Endothelial cell of umbilical vein (primary cell): Measurements from ENCODE around the gene LORICRIN. TPM values are rescaled to one million over a fixed set of nuclear protein-coding genes. Genes with fewer than 3 reads are reported as not detected.

Experiments used
- BruUV-seq: library from RNA; stranded (reverse); fragments of 400-500 nt; replicated peaks from 2 replicates; lab custom pipeline; 2021; lab: Mats Ljungman, UMichigan
- CTCF ChIA-PET: fragments of 300-600, 350-600 bp; sonication (Branson Sonifier 250); formaldehyde crosslinking; loops from one replicate; lab custom pipeline; 2021; ENCODE audit warnings: antibody characterized with exemption, inconsistent platforms; lab: Charles Lee
- POLR2A ChIA-PET: fragments of 300-600, 350-600 bp; sonication (Branson Sonifier 250); formaldehyde crosslinking; loops from one replicate; lab custom pipeline; 2021; ENCODE audit warnings: antibody characterized with exemption, inconsistent platforms; lab: Charles Lee
- DNase-seq: peaks from one replicate; pipeline ENCODE4 v3.0.0-alpha.2; 2011; ENCODE audit warnings: low read depth, low spot score
- FAIRE-seq: peaks from 2 replicates; lab custom pipeline; 2011; peaks lifted over from hg19 to GRCh38; lab: Jason Lieb, UNC
- H2AFZ ChIP-seq: 2 replicates; pipeline ENCODE4 v1.6.0; 2012; ENCODE audit warnings: low read depth, low read length, control low read depth, inconsistent platforms
- H3K27ac ChIP-seq: 2 replicates; pipeline ENCODE4 v1.5.1; 2011; ENCODE audit warnings: low read depth, mild to moderate bottlenecking, control low read depth, low read length, moderate library complexity; ENCODE audit not compliant: insufficient read depth
- H3K27me3 ChIP-seq, 2 experiments: 2 replicates each; pipeline versions ENCODE4 v1.6.0 to v1.6.1; 2011; ENCODE audit warnings: low read length in 2 of 2, mixed read lengths in 1 of 2; ENCODE audit not compliant: control insufficient read depth in 2 of 2, insufficient read depth in 2 of 2
- H3K36me3 ChIP-seq, 2 experiments: 2 replicates in 1 of 2; 3 replicates in 1 of 2; pipeline ENCODE4 v1.5.1; 2011; ENCODE audit warnings: low read length in 2 of 2, mild to moderate bottlenecking in 1 of 2, moderate library complexity in 1 of 2; ENCODE audit not compliant: control insufficient read depth in 2 of 2, insufficient read depth in 2 of 2; ENCODE audit errors: extremely low read depth in 1 of 2
- H3K4me1 ChIP-seq: 3 replicates; pipeline ENCODE4 v1.5.1; 2011; ENCODE audit warnings: mild to moderate bottlenecking, low read length; ENCODE audit not compliant: control insufficient read depth, insufficient read depth; ENCODE audit errors: extremely low read depth
- H3K4me2 ChIP-seq: 2 replicates; pipeline ENCODE4 v1.6.1; 2011; ENCODE audit warnings: low read length, control low read depth, mixed read lengths; ENCODE audit not compliant: insufficient read depth
- H3K4me3 ChIP-seq, 3 experiments: fragments of 200-600 bp in 1 of 3; sonication (generic), shearing (Covaris generic) in 1 of 3; replicated peaks in 1 of 3; 2 replicates each; pipeline ENCODE4 v1.5.1; 2011 to 2016; ENCODE audit warnings: control low read depth in 3 of 3, low read length in 3 of 3, mild to moderate bottlenecking in 2 of 3, inconsistent platforms in 1 of 3, low read depth in 1 of 3, moderate library complexity in 1 of 3; ENCODE audit not compliant: insufficient read depth in 1 of 3
- H3K79me2 ChIP-seq: 2 replicates; pipeline ENCODE4 v1.6.0; 2012; ENCODE audit warnings: low read length, inconsistent platforms; ENCODE audit not compliant: control insufficient read depth, insufficient read depth
- H3K9ac ChIP-seq: replicated peaks from 2 replicates; pipeline ENCODE3; 2011; ENCODE audit warnings: low read length, control low read depth; ENCODE audit not compliant: insufficient read depth; ENCODE audit errors: extremely low read depth
- H3K9me1 ChIP-seq: replicated peaks from 3 replicates; pipeline ENCODE4 v1.6.0; 2011; ENCODE audit warnings: mild to moderate bottlenecking, low read length; ENCODE audit not compliant: control insufficient read depth, insufficient read depth; ENCODE audit errors: extremely low read depth
- H3K9me3 ChIP-seq: replicated peaks from 2 replicates; pipeline ENCODE4 v1.5.1; 2012; ENCODE audit warnings: low read length, inconsistent platforms; ENCODE audit not compliant: control insufficient read depth, insufficient read depth
- H4K20me1 ChIP-seq: replicated peaks from 2 replicates; pipeline ENCODE3; 2011; ENCODE audit warnings: mild to moderate bottlenecking, low read length; ENCODE audit not compliant: control insufficient read depth, insufficient read depth; ENCODE audit errors: extremely low read depth
- EZH2 ChIP-seq: IDR thresholded peaks from 2 replicates; pipeline ENCODE4 v1.6.1; 2012; ENCODE audit warnings: borderline replicate concordance, low read depth, mild to moderate bottlenecking, moderate library complexity, low read length, inconsistent platforms; ENCODE audit not compliant: severe bottlenecking
- FOS ChIP-seq: IDR thresholded peaks from 2 replicates; pipeline ENCODE4 v1.6.1; 2011; ENCODE audit warnings: mild to moderate bottlenecking, low read length, moderate library complexity, borderline replicate concordance; ENCODE audit not compliant: insufficient read depth
- GATA2 ChIP-seq: IDR thresholded peaks from 2 replicates; pipeline ENCODE4 v1.7.0; 2011; ENCODE audit warnings: low read depth, mild to moderate bottlenecking, moderate library complexity, mixed read lengths, low read length; ENCODE audit not compliant: insufficient read length, insufficient read depth
- JUN ChIP-seq: IDR thresholded peaks from 2 replicates; pipeline ENCODE4 v1.6.1; 2011; ENCODE audit warnings: borderline replicate concordance, low read depth; ENCODE audit not compliant: insufficient read length, insufficient read depth
- MYC ChIP-seq: IDR thresholded peaks from one replicate; pipeline ENCODE4 v1.6.1; 2011; ENCODE audit warnings: mild to moderate bottlenecking, low read depth, low read length
- POLR2A ChIP-seq: IDR thresholded peaks from 2 replicates; pipeline ENCODE4 v1.6.1; 2012; ENCODE audit warnings: low read depth, mild to moderate bottlenecking, control low read depth, low read length
- POLR2AphosphoS5 ChIP-seq: IDR thresholded peaks from 2 replicates; pipeline ENCODE4 v1.6.1; 2012; ENCODE audit warnings: low read depth, mild to moderate bottlenecking, control low read depth, low read length, moderate library complexity; ENCODE audit not compliant: insufficient read depth
- dilution Hi-C: fragments of 300-500 bp; cut with MboI; formaldehyde crosslinking; loops from one replicate; pipeline ENCODE4 v1.15.0; 2019; ENCODE audit warnings: low sequenced_read_pairs; ENCODE audit not compliant: extremely low pct_ligation_motif_present
- intact Hi-C: fragments of 100-400 bp; cut with micrococcal nuclease; formaldehyde crosslinking; loops from one replicate; pipeline ENCODE4 v1.10.0; 2022
- polyA plus RNA-seq, 4 experiments: library from polyadenylated mRNA; depleted of rRNA in 3 of 4; stranded (reverse) in 3 of 4; unstranded in 1 of 4; fragments of >200 nt; gene quantifications; 2 replicates each; pipeline versions ENCODE4 v1.2.1 to v1.2.3, GENCODE V29; 2011 to 2012; ENCODE audit warnings: missing spikeins in 1 of 4
- total RNA-seq: library from RNA; stranded (reverse); gene quantifications from 2 replicates; pipeline ENCODE4 v1.2.3, GENCODE V29; 2021
- TF ChIP-seq, protein P1 (sequence below): IDR thresholded peaks from 2 replicates; pipeline ENCODE4 v1.6.1; 2011; ENCODE audit not compliant: insufficient read depth, insufficient read length
- TF ChIP-seq, protein P2 (sequence below), 2 donors: IDR thresholded peaks; 1 replicate in 1 of 2; 2 replicates in 1 of 2; pipeline ENCODE4 v1.5.1; 2011; ENCODE audit warnings: low read length in 2 of 2, mild to moderate bottlenecking in 2 of 2, moderate library complexity in 2 of 2, control low read depth in 1 of 2, inconsistent platforms in 1 of 2, low read depth in 1 of 2; ENCODE audit not compliant: insufficient read depth in 1 of 2; ENCODE audit errors: extremely low read depth in 1 of 2

Gene LORICRIN
- total and polyA plus RNA-seq, 2 donors (not counting 3 experiments of a cell fraction or from before 2014, with no cell fraction given) = not detected

DNA sequence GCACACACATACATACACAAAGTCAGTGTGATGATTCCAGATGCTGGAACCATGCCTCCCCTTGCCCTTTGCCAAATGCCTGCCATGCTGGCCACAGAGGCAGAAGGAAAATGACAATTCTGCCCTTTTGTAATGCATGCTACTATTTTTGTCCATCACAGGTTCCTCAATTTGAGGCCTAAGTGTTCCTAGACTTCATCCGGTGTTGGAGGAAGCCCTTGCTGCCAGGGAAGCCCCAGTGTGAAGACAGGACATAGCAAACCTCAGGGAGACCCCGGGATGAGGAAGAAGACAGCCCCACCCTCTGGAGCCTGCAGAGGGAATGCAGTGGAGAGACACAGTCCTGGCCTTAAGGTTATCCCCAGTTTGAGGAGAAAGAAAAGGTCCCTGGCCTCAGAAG, 27.7 kb upstream of the LORICRIN start:
- POLR2A ChIA-PET = no interaction called here
- H4K20me1 ChIP-seq = no peaks in the 10 kb centered on the region
- no peak overlapping the region for H3K27ac ChIP-seq
- no peaks in the 10 kb centered on the region for H3K9me1 ChIP-seq
- FAIRE-seq (no peak), DNase-seq (no peak)
- dilution Hi-C loops (no loop called here), intact Hi-C loops (no loop called here)
- no peak overlapping the region for H3K4me2 ChIP-seq
- H2AFZ ChIP-seq = no peak overlapping the region
- no peaks in the 10 kb centered on the region for H3K27me3 ChIP-seq
- no peaks in the 10 kb centered on the region for H3K9me3 ChIP-seq
- no TSS peak for BruUV-seq
- H3K4me3 ChIP-seq = no peak overlapping the region
- no peaks in the 10 kb centered on the region for H3K79me2 ChIP-seq
- CTCF ChIA-PET = interaction anchor here (1.5 to 1.8 kb wide), 2 partner anchors 7 to 579 kb away, joined by 3 to 6 read pairs; no protein-coding TSS in a partner anchor
- TF ChIP-seq FOS (no peak), JUN (no peak), GATA2 (no peak), POLR2AphosphoS5 (no peak), MYC (no peak), POLR2A (no peak), EZH2 (no peak)
- TF ChIP-seq, protein P1, sequence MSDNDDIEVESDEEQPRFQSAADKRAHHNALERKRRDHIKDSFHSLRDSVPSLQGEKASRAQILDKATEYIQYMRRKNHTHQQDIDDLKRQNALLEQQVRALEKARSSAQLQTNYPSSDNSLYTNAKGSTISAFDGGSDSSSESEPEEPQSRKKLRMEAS = no peak
- TF ChIP-seq, protein P2, sequence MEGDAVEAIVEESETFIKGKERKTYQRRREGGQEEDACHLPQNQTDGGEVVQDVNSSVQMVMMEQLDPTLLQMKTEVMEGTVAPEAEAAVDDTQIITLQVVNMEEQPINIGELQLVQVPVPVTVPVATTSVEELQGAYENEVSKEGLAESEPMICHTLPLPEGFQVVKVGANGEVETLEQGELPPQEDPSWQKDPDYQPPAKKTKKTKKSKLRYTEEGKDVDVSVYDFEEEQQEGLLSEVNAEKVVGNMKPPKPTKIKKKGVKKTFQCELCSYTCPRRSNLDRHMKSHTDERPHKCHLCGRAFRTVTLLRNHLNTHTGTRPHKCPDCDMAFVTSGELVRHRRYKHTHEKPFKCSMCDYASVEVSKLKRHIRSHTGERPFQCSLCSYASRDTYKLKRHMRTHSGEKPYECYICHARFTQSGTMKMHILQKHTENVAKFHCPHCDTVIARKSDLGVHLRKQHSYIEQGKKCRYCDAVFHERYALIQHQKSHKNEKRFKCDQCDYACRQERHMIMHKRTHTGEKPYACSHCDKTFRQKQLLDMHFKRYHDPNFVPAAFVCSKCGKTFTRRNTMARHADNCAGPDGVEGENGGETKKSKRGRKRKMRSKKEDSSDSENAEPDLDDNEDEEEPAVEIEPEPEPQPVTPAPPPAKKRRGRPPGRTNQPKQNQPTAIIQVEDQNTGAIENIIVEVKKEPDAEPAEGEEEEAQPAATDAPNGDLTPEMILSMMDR (IDR thresholded peaks at IDR 0.05; ENCODE audit: extremely low read depth in 1 of 2, insufficient read depth in 1 of 2, low read depth in 1 of 2, low read length in 2 of 2) = no peak
- H3K36me3 ChIP-seq = no peaks in the 10 kb centered on the region
- no peaks in the 10 kb centered on the region for H3K4me1 ChIP-seq
- H3K9ac ChIP-seq = no peak overlapping the region
